ENCODE measurements around the gene PDE2A. TPM values are rescaled to one million over a fixed set of nuclear protein-coding genes. Genes with fewer than 3 reads are reported as not detected.

PDE2A gene
- polyA plus RNA-seq, 2 of the 4 experiments (the other 2 are of a cell fraction): 0.62 to 1.5 TPM

- TF ChIP-seq CBX2 (IDR thresholded peaks at IDR 0.05; ENCODE audit: borderline replicate concordance, low read depth) (no peak), HEYL (CRISPR knock-in tag; IDR thresholded peaks at IDR 0.05) (no peak)
These were observed 25.7 kb downstream of the PDE2A start (continued) for GRCh38 chr11:72648384-72649136.

DNA sequence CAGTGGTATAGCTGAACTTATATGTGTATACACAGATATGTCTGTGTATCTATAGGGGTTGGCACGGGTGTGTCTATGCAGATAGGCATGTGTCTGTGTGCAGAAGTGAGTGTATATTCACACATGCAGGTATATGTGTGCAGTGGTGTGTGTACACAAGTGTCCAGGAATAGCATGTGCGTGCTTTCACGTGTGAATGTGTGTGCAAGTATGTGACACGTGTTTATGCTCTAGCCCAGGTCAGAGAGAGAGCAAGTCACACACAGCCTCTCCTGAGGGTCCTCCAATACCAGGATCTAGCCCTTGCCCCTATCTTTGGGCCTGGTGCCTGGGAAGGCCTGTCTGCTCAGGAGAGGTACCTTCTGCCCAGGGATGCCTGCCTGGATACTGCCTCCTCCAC is 26.3 kb downstream of the PDE2A start:
- H3K4me3 ChIP-seq: no peak overlapping the region
- DNase-seq (ENCODE audit: low read depth in 1 of 2, low spot score in 1 of 2): no peak
- 62% methylated on average over 4 of the region's 4 CpGs for WGBS (ENCODE audit: missing lambda C conversion rate)
- H3K4me2 ChIP-seq: no peak overlapping the region
- CTCF ChIA-PET: interaction anchor here (0.8 to 13.1 kb wide), 4 partner anchors 34 to 60 kb away, joined by 3 to 171 read pairs (median 10); no protein-coding TSS in a partner anchor
- no peak for FAIRE-seq
- H3K4me1 ChIP-seq: peaks cover 11% of the 10 kb centered on the region
- no peak for TF ChIP-seq MAFK (IDR thresholded peaks at IDR 0.05; ENCODE audit: partially characterized antibody)
- TF ChIP-seq JUN (IDR thresholded peaks at IDR 0.05): no peak
- TF ChIP-seq, protein P1, sequence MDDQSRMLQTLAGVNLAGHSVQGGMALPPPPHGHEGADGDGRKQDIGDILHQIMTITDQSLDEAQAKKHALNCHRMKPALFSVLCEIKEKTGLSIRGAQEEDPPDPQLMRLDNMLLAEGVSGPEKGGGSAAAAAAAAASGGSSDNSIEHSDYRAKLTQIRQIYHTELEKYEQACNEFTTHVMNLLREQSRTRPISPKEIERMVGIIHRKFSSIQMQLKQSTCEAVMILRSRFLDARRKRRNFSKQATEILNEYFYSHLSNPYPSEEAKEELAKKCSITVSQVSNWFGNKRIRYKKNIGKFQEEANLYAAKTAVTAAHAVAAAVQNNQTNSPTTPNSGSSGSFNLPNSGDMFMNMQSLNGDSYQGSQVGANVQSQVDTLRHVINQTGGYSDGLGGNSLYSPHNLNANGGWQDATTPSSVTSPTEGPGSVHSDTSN (IDR thresholded peaks at IDR 0.05): no peak
- TF ChIP-seq POLR2AphosphoS2 (conservative IDR thresholded peaks at IDR 0.05; ENCODE audit: low read length): no peak
- TF ChIP-seq RFX5 (IDR thresholded peaks at IDR 0.05): no peak
- TF ChIP-seq E2F6 (IDR thresholded peaks at IDR 0.05; ENCODE audit: borderline replicate concordance, low read depth): no peak
- TF ChIP-seq CHD2 (IDR thresholded peaks at IDR 0.05; ENCODE audit: low read length, partially characterized antibody): no peak
- no peak for TF ChIP-seq CEBPB (IDR thresholded peaks at IDR 0.05)
- TF ChIP-seq, protein P2, sequence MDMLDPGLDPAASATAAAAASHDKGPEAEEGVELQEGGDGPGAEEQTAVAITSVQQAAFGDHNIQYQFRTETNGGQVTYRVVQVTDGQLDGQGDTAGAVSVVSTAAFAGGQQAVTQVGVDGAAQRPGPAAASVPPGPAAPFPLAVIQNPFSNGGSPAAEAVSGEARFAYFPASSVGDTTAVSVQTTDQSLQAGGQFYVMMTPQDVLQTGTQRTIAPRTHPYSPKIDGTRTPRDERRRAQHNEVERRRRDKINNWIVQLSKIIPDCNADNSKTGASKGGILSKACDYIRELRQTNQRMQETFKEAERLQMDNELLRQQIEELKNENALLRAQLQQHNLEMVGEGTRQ (IDR thresholded peaks at IDR 0.05): no peak
- no peak for TF ChIP-seq HOXB13 (CRISPR knock-in tag; IDR thresholded peaks at IDR 0.05; ENCODE audit: low read depth)
- no peak for TF ChIP-seq GATA3 (IDR thresholded peaks at IDR 0.05; ENCODE audit: borderline replicate concordance)
- TF ChIP-seq ZSCAN20 (CRISPR knock-in tag; IDR thresholded peaks at IDR 0.05): no peak
- no peak for TF ChIP-seq CHD4 (IDR thresholded peaks at IDR 0.05; ENCODE audit: borderline replicate concordance)
- TF ChIP-seq RCOR1 (IDR thresholded peaks at IDR 0.05; ENCODE audit: low read depth, low read length): no peak
- no peak for TF ChIP-seq HEYL (CRISPR knock-in tag; IDR thresholded peaks at IDR 0.05)
- TF ChIP-seq FOSL2 (IDR thresholded peaks at IDR 0.05): no peak
- TF ChIP-seq FOSL2 (CRISPR knock-in tag; IDR thresholded peaks at IDR 0.05): no peak
- TF ChIP-seq, protein P3, sequence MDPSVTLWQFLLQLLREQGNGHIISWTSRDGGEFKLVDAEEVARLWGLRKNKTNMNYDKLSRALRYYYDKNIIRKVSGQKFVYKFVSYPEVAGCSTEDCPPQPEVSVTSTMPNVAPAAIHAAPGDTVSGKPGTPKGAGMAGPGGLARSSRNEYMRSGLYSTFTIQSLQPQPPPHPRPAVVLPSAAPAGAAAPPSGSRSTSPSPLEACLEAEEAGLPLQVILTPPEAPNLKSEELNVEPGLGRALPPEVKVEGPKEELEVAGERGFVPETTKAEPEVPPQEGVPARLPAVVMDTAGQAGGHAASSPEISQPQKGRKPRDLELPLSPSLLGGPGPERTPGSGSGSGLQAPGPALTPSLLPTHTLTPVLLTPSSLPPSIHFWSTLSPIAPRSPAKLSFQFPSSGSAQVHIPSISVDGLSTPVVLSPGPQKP (IDR thresholded peaks at IDR 0.05; ENCODE audit: low read depth, low read length): no peak
- TF ChIP-seq BCL3 (IDR thresholded peaks at IDR 0.05): no peak
- TF ChIP-seq ZC3H11A (IDR thresholded peaks at IDR 0.05): no peak
- TF ChIP-seq PHF8 (IDR thresholded peaks at IDR 0.05; ENCODE audit: borderline replicate concordance, low read depth): no peak
- ATAC-seq: no peak
- POLR2A ChIA-PET: no interaction called here
- H3K9me3 ChIP-seq: no peaks in the 10 kb centered on the region
- no peak overlapping the region for H3K27ac ChIP-seq

Measured in A549 (cell line).